OCI-LY7 (cell line): ENCODE measurements around the gene FNBP1.

Experiments
- EZH2phosphoT487 ChIP-seq: fragments of 200-600 bp; sonication (generic); IDR thresholded peaks from 2 replicates; pipeline ENCODE4 v1.6.1; 2018; ENCODE audit warnings: low read depth, borderline replicate concordance, mild to moderate bottlenecking, mixed run types, antibody characterized with exemption, low read length, moderate library complexity, mixed read lengths
- TF ChIP-seq, protein P1 (sequence below): fragments of 200-600 bp; sonication (generic); conservative IDR thresholded peaks from 2 replicates; pipeline ENCODE4 v1.5.1; 2014; ENCODE audit warnings: mild to moderate bottlenecking, antibody characterized with exemption, low read length, moderate library complexity, mixed read lengths

- TF ChIP-seq, protein P1, sequence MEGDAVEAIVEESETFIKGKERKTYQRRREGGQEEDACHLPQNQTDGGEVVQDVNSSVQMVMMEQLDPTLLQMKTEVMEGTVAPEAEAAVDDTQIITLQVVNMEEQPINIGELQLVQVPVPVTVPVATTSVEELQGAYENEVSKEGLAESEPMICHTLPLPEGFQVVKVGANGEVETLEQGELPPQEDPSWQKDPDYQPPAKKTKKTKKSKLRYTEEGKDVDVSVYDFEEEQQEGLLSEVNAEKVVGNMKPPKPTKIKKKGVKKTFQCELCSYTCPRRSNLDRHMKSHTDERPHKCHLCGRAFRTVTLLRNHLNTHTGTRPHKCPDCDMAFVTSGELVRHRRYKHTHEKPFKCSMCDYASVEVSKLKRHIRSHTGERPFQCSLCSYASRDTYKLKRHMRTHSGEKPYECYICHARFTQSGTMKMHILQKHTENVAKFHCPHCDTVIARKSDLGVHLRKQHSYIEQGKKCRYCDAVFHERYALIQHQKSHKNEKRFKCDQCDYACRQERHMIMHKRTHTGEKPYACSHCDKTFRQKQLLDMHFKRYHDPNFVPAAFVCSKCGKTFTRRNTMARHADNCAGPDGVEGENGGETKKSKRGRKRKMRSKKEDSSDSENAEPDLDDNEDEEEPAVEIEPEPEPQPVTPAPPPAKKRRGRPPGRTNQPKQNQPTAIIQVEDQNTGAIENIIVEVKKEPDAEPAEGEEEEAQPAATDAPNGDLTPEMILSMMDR = no peak
- no peak for TF ChIP-seq EZH2phosphoT487
These were observed 34.5 kb downstream of the FNBP1 start for GRCh38 chr9:130008538-130008937.
